ENCODE measurements around the gene CTBP2. TPM values are rescaled to one million over a fixed set of nuclear protein-coding genes. Genes with fewer than 3 reads are reported as not detected.
A peak's percentile ranks its signal among the peaks of the same experiment; 100 is the strongest.

The CTBP2 gene
- total and polyA plus RNA-seq, 10 of the 15 experiments (the other 5 are each of a cell fraction or from before 2014, with no cell fraction given): 0.02 to 0.72 (median 0.06) TPM; not detected in 2

- peak; percentile 54 for TF ChIP-seq NFIC (IDR thresholded peaks at IDR 0.05; ENCODE audit: low read depth, low read length)
- 0 out of 2 replicates have a peak, but pooled peaks have one; percentile 24 for TF ChIP-seq PAX5 (IDR thresholded peaks at IDR 0.05; ENCODE audit: borderline replicate concordance, low read depth, low read length)
- no peak for TF ChIP-seq NR2C2 (IDR thresholded peaks at IDR 0.05; ENCODE audit: borderline replicate concordance, control insufficient read depth, insufficient read length, low read depth)
- TF ChIP-seq KDM1A (IDR thresholded peaks at IDR 0.05; ENCODE audit: borderline replicate concordance): no peak
- TF ChIP-seq MTA3 (IDR thresholded peaks at IDR 0.05; ENCODE audit: borderline replicate concordance, low read length): peak; percentile 44; the same call in 1 of the 2 replicates
Measured at GRCh38 chr10:124971276-124971675, 189.1 kb downstream of the CTBP2 start (continued).

- Histone ChIP-seq H4K20me1 (ENCODE audit: control insufficient read depth, insufficient read depth) (no peaks in the 10 kb centered on the region), H3K4me3 (no peak overlapping the region), H3K9ac (ENCODE audit: control insufficient read depth, insufficient read depth, low read length) (no peak overlapping the region), H3K9me3 (replicated peaks; ENCODE audit: control insufficient read depth, insufficient read depth, low read length) (no peaks in the 10 kb centered on the region), H3K4me2 (ENCODE audit: control insufficient read depth, insufficient read depth) (no peak overlapping the region), H3K27ac (ENCODE audit: control insufficient read depth, insufficient read depth) (no peak overlapping the region), H2AFZ (ENCODE audit: control insufficient read depth, low read depth, low read length) (no peak overlapping the region), H3K79me2 (ENCODE audit: control insufficient read depth, insufficient read depth, low read length) (peaks cover 4% of the 10 kb centered on the region), H3K4me1 (ENCODE audit: control insufficient read depth, insufficient read depth, low read length) (peaks cover 24% of the 10 kb centered on the region), H3K36me3 (ENCODE audit: control insufficient read depth in 2 of 2, insufficient read depth in 2 of 2, low read length in 1 of 2) (peaks cover 0 to 8% of the 10 kb centered on the region in 2 experiments; a peak in 2 of 4 replicates), H3K27me3 (replicated peaks in 1 of 2; ENCODE audit: control insufficient read depth in 2 of 2, insufficient read depth in 2 of 2, low read length in 1 of 2) (no peaks in the 10 kb centered on the region)
- POLR2A ChIA-PET: no interaction called here
- RAD21 ChIA-PET (ENCODE audit: unreplicated experiment): no interaction called here
- intact Hi-C loops (cut with micrococcal nuclease; ENCODE audit: unreplicated experiment): no loop called here
- CTCF ChIA-PET: no interaction called here
- DNase-seq (ENCODE audit: low read depth, low spot score) (no peak), ATAC-seq (no peak), FAIRE-seq (no peak)
- BruUV-seq (replicated peaks): no TSS peak
- in situ Hi-C loops (cut with MboI): no loop called here
- SMC1A ChIA-PET (ENCODE audit: uncharacterized antibody, unreplicated experiment): no interaction called here
- WGBS (ENCODE audit: insufficient coverage, insufficient replicate concordance, low lambda C conversion rate, missing lambda C conversion rate): 100% methylated on average over 2 of the region's 2 CpGs
- TF ChIP-seq PRDM15 (CRISPR knock-in tag; IDR thresholded peaks at IDR 0.05) (no peak), HSF1 (IDR thresholded peaks at IDR 0.05; ENCODE audit: low read depth, low read length) (no peak), RELB (IDR thresholded peaks at IDR 0.05; ENCODE audit: low read depth) (no peak), NFYA (IDR thresholded peaks at IDR 0.05; ENCODE audit: borderline replicate concordance, low read depth, low read length) (no peak), EZH2 (IDR thresholded peaks at IDR 0.05; ENCODE audit: borderline replicate concordance, control insufficient read depth, low read depth, low read length) (no peak), ZNF24 (IDR thresholded peaks at IDR 0.05) (no peak), FOXM1 (IDR thresholded peaks at IDR 0.05; ENCODE audit: low read depth, low read length) (no peak), ATF2 (IDR thresholded peaks at IDR 0.05; ENCODE audit: low read length) (no peak), RCOR1 (conservative IDR thresholded peaks at IDR 0.05; ENCODE audit: low read depth, low read length) (no peak), KAT2A (conservative IDR thresholded peaks at IDR 0.05; ENCODE audit: control insufficient read depth, low read depth, low read length) (no peak), ZNF622 (IDR thresholded peaks at IDR 0.05) (no peak)
Measured at GRCh38 chr10:124967255-124967654, 193.1 kb downstream of the CTBP2 start.

Measured in GM12878 (cell line).